OCI-LY3 (cell line): ENCODE data around the gene HOXA4.

Experiments
- CTCF ChIP-seq: fragments of 200-600, 300-600 bp; sonication (generic); IDR thresholded peaks from 2 replicates; pipeline ENCODE4 v1.5.1; 2014; ENCODE audit warnings: antibody characterized with exemption, low read length, low read depth
- EZH2phosphoT487 ChIP-seq: fragments of 200-600 bp; shearing (Covaris generic); IDR thresholded peaks from 2 replicates; pipeline ENCODE4 v1.6.1; 2018; ENCODE audit warnings: antibody characterized with exemption, mixed run types, low read depth

GRCh38 chr7:27115221-27116026, 15.1 kb downstream of the HOXA4 start:
- TF ChIP-seq CTCF (no peak), EZH2phosphoT487 (no peak)
